Left kidney (tissue), 2 donors: ENCODE data around the gene LRP1. TPM values are rescaled to one million over a fixed set of nuclear protein-coding genes. Genes with fewer than 3 reads are reported as not detected.

Experiments used
- DNase-seq: peaks from one replicate; pipeline ENCODE4 v3.0.0-alpha.2; 2013
- polyA plus RNA-seq: library from polyadenylated mRNA; unstranded; fragments of 120-200 nt; gene quantifications from one replicate; pipeline ENCODE4 v1.2.1, GENCODE V29; 2013; ENCODE audit not compliant: insufficient read length

Gene LRP1
- polyA plus RNA-seq, 1 donor: 64.5 TPM

DNA sequence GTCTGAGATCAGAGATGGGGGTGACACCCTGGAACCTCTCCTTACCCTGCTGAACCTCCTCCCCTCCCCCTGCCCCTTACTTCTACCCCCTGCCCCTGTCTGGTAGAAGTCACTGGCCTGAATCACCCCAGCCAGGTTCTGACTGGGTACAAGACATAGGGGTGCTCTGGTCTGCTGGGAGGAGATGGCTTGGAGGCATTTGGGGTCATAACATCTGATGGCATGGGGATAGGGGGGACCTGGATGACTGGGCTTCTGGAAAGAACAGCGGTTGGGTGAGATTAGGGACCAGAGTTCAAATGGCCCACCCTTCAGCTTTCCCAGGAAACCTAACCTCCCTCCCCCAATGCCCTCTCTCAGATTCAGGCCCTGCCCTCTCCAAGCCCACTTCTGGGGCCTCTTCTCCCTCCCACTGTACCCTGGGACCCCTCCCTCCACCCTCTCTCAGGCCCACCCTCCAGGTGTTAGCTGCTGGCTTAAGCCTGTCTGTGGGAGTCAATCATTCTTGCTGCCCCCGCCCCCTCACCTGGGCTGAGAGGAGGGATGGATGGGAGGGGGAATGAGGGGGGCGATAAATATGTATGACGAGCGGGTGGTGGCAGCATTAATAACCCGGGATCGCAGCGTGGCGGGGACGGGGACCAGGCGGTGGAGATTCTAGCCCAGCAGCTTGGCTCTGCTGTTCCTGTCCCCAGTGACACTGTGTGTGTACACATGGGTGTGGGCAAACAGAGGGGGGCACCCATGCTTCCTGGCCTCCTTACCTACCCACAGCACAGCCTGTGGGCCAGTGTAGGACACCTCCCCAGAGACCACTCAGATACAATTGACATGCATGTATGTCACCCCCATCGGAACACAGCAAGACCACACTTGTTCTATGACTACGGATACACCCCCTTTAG, 94.3 kb downstream of the LRP1 start:
- DNase-seq: no peak

- DNase-seq: no peak
Measured at GRCh38 chr12:57223191-57224165, 95.2 kb downstream of the LRP1 start.

DNA sequence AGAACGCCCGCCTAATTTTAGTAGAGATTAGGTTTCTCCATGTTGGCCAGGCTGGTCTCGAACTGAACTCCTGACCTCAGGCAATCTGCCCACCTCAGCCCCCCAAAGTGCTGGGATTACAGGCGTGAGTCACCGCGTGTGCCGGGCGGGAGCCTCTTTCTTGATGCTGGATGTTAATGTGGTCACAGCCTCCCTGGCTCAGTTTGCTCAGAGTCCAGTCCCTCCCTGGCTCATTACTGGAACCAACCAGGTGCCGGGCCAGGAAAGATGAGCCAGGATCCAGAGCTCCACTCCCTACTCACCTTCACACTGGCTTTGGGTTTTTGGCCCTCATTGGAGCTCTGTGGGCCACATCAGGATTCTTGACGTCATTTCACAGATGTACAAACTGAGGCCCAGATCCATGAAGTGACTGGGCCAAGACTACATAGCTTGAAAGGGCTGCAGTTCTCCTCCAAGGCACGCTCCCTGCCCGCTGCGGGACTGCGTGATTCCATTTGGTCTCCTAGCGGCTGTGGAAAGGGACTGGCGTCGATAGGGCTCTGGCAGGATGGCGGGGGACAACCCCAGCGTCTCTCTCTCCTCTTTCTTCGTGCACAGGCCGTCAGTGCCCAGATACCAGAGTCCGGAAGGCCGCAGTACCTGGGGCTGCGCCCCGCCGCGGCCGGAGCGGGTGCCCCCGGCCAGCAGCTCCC, 96.1 kb downstream of the LRP1 start:
- no peak for DNase-seq

- no peak for DNase-seq
Measured at GRCh38 chr12:57224973-57225679, 96.8 kb downstream of the LRP1 start.

GRCh38 chr12:57225680-57226210, 97.5 kb downstream of the LRP1 start:
- DNase-seq: no peak

DNA sequence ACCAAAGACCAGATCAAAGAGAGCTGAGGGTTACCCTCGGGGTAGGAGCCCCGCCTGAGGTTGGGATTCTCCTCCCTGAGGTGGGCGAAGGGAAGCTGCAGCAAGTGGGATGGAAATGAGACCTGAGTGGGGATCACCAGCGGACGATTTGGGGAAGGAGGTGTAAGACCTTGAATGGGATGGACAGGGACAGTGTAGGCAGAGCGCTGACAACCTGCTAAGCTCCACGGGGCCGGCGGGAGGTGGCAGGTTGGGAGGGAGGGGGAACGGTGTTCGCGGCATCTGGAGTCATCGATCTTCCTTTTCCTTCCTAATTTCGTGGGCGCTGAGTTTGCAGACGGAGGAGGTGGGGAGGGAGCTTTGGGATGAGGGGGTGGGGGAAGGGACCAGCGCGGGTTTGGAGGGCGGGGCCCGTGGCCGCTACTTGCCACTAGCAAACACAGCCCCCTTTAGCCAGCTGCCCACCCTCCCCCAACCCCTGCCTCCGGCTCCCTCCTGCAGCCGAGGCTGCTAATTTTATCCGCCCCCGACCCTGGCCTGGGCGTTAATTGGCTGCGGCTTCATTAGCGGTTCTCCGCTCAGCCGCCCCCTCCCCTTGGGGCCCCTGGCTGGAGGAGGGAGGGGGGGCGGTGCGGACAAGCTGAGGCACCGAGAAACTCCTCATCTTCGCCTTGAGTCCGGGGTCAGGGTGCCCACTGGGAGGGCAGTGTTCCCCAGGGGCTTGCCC, 98.5 kb downstream of the LRP1 start:
- no peak for DNase-seq

DNA sequence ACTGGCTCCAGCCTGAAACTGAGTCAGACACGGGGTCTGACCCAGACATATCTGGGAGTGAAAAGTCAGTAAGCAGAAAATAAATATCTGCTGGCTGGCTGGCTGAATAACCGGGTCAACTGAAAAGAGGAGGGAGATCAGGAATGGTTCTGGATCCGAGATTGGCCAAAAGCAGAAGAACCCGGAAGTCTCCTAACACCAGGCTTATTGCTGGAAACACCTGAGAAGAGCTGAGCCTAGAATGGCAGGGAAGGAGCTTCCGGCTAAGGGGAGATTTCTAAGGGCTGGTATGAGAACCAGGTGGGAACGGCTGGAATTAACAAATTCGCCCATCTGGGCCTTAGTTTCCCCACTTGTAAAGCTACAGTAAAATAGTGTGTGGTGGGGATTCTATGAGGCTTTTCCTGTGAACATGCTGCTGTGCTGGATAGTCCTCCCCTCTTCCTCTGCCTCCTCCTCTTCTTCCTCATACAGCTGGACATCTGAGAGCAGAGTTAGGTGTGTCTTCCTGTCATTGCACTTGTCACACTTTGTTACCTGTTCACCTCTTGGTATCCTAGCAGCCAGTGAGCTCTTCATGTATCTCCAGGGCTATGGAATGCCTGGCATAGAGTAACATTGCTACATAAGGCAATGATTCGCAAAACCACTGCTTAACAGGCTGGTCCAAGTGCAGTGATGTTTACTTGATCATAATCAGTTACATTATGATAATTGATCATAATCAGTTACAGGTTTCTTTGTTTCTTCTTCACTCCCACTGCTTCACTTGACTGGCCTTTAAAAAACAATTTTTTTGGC, 99.2 kb downstream of the LRP1 start:
- DNase-seq: no peak

GRCh38 chr12:57229046-57229633, 100.9 kb downstream of the LRP1 start:
- DNase-seq: no peak

- peak; percentile 95 for DNase-seq
Measured at GRCh38 chr12:57229634-57230380, 101.5 kb downstream of the LRP1 start, which contains the start of gene SHMT2. TSS of gene SHMT2 (plus strand) at chr12:57229711. CDS start at chr12:57229779, 68 bp downstream.

DNA sequence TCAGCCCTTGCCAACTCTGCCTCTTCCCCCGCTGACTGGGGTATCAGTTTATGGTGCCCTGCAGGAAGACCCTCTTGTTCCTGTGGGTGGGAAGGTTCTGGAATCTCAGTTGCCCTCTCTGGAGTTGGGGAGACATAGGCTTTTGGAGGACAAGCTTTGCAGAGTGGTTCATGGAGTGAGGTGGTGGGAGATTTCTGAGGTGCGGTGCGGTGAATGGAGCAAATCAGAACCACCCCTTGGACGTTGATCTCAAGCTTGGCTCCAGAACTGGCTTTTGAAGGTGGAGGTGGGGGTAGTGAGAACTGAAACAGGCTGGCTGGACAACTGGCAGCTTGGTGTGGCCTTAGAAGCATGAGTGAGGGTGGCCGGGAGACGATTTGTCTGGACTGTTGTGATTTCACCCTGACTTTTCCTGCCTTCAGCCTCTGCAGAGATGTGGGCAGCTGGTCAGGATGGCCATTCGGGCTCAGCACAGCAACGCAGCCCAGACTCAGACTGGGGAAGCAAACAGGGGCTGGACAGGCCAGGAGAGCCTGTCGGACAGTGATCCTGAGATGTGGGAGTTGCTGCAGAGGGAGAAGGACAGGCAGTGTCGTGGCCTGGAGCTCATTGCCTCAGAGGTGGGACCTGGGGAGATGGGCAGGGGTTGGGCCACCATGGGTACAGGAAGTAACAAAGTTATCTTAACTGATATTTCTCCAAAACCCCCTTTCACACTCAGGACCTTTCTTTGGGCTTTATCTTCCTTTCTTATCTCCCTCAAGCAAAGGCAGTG, 102.3 kb downstream of the LRP1 start:
- no peak for DNase-seq

DNA sequence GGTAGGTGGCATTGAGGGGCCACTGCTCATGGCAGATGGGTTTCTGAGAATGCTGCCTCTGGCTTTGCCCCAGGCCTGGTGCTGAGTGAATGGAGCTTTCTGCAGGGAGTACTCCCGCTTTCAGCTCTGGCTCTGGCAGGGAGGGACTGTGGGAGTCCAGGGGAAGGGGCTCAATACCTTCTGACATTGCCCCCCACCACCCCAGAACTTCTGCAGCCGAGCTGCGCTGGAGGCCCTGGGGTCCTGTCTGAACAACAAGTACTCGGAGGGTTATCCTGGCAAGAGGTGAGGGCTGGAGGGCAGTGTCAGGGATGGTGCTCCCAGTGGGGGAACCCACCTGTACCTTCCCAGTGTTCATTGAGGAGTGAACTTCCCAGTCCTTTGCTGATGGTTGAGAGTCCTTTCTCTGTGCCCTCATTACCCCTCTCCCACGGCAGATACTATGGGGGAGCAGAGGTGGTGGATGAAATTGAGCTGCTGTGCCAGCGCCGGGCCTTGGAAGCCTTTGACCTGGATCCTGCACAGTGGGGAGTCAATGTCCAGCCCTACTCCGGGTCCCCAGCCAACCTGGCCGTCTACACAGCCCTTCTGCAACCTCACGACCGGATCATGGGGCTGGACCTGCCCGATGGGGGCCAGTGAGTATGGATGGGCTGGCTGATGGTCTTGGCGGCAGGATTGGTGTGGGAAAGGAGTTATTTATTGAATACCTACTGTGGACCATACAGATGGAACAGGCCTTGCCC, 103.2 kb downstream of the LRP1 start:
- no peak for DNase-seq

DNA sequence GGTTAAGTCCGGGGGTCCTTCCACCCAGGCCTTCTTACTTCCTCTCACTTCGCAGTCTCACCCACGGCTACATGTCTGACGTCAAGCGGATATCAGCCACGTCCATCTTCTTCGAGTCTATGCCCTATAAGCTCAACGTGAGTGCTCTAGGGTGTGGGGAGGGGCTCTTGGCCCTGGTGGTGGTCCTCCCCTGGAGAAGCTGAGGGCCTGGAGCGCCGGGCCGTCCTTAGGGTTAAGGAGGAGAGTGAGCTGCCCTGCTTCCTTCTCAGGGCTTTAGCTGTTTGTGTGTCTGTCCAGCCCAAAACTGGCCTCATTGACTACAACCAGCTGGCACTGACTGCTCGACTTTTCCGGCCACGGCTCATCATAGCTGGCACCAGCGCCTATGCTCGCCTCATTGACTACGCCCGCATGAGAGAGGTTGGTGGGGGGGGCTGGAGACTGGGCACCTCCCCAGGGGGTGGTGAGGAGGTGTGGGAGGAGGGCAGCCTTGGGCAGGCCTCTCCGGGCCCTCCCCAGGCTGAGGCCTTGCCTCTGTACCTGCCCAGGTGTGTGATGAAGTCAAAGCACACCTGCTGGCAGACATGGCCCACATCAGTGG, 104.0 kb downstream of the LRP1 start:
- DNase-seq: no peak

GRCh38 chr12:57233357-57234232, 105.3 kb downstream of the LRP1 start:
- DNase-seq: no peak

- DNase-seq: no peak
Measured at GRCh38 chr12:57234233-57234570, 105.9 kb downstream of the LRP1 start.

DNA sequence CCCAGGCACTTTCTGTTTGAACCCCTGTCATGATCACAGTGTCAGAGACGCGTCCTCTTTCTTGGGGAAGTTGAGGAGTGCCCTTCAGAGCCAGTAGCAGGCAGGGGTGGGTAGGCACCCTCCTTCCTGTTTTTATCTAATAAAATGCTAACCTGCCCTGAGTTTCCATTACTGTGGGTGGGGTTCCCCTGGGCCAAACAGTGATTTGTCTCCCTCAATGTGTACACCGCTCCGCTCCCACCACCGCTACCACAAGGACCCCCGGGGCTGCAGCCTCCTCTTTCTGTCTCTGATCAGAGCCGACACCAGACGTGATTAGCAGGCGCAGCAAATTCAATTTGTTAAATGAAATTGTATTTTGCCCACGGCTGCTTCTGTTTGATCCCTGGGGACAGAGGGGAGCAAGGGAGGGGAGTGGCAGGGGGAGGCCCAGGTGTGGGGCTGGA, 106.3 kb downstream of the LRP1 start:
- DNase-seq: no peak
